Pancreas (tissue), 10 donors: ENCODE results near the gene LRMDA. TPM values are rescaled to one million over a fixed set of nuclear protein-coding genes. Genes with fewer than 3 reads are reported as not detected.

ENCODE experiments used
- ATAC-seq, 4 donors: fragments of 200-7000 bp; cut with Tn5 transposase; one replicate each; pipeline versions ENCODE4 v1.8.0 to v1.9.1; 2020; ENCODE audit warnings: mild to moderate bottlenecking in 4 of 4, moderate library complexity in 4 of 4
- DNase-seq, 6 donors: peaks; one replicate each; pipeline ENCODE4 v3.0.0-alpha.2; 2020
- FAIRE-seq: peaks from 2 replicates; lab custom pipeline; 2012; peaks lifted over from hg19 to GRCh38; lab: Jason Lieb, UNC
- H3K27ac ChIP-seq, 4 donors: fragments of 200-600 bp; sonication (generic); 1 replicate in 3 of 4; 2 replicates in 1 of 4; pipeline versions ENCODE4 v1.5.0 to v1.8.0; 2020
- H3K27me3 ChIP-seq, 4 donors: fragments of 200-600 bp; one replicate each; pipeline ENCODE4 v1.8.0; 2021
- H3K36me3 ChIP-seq, 3 donors: fragments of 200-600 bp; sonication (generic) in 1 of 3; one replicate each; pipeline versions ENCODE4 v1.5.0 to v1.8.0; 2020 to 2021
- H3K4me1 ChIP-seq, 3 donors: fragments of 200-600 bp; one replicate each; pipeline ENCODE4 v1.8.0; 2021
- H3K4me3 ChIP-seq, 4 donors: fragments of 200-600 bp; sonication (generic) in 2 of 4; one replicate each; pipeline versions ENCODE4 v1.5.0 to v1.8.0; 2020 to 2021
- H3K9me3 ChIP-seq, 4 donors: fragments of 200-600 bp; one replicate each; pipeline ENCODE4 v1.8.0; 2021
- CTCF ChIP-seq, 4 donors: fragments of 200-600 bp; sonication (generic) in 3 of 4; IDR thresholded peaks; one replicate each; pipeline versions ENCODE4 v1.5.0 to v1.8.0; 2021; ENCODE audit warnings: antibody characterized with exemption in 4 of 4
- WGBS, 2 donors: extraction: QIAGEN DNeasy Blood & Tissue Kit; methylation state at CpG; one replicate each; pipeline ENCODE4 v1.1.7; 2013; 5-methylcytosine and 5-hydroxymethylcytosine counted together
- intact Hi-C, 3 donors: fragments of 100-400 bp; cut with DNase I; formaldehyde crosslinking; loops; one replicate each; pipeline versions ENCODE4 v1.11.1 to v1.14.2; 2022
- polyA plus RNA-seq, 2 donors: library from polyadenylated mRNA; stranded (reverse); fragments of 200-250 nt; gene quantifications; one replicate each; pipeline ENCODE4 v1.2.3, GENCODE V29; 2013
- total RNA-seq, 6 donors: library from RNA; stranded (reverse); fragmentation: NEBNext Ultra II Directional in 4 of 6; extraction: Animal tissue kit (Norgen Biotek cat#: 25700) in 4 of 6; gene quantifications; one replicate each; pipeline versions ENCODE4 v1.2.1 to v1.2.4, GENCODE V29; 2021 to 2023
- donor health status: healthy with polysubstance abuse.
- donor health status: DM: no; HTN: no; CAD: no; lungs with moderate emphysema.
- donor health status: DM: no; HTN: no; CAD: no.
- donor health status: control.
- donor health status: control.
- donor health status: Bipolar disorder and iron deficiency.
- donor health status: DM: yes; HTN: yes; CAD: no.
- donor health status: DM: no; HTN: no; CAD: no.
- donor health status: DM: no; HTN: no; CAD: no.
- donor health status: DM: yes; HTN: yes; CAD: no.

LRMDA gene
- total and polyA plus RNA-seq, 8 donors = 4.6 to 21.2 (median 13.4) TPM

GRCh38 chr10:75857269-75857846, 425.9 kb downstream of the LRMDA start:
- Histone ChIP-seq H3K4me3 (no peak overlapping the region), H3K36me3 (no peaks in the 10 kb centered on the region), H3K9me3 (no peaks in the 10 kb centered on the region), H3K27me3 (no peaks in the 10 kb centered on the region), H3K27ac (no peak overlapping the region), H3K4me1 (no peaks in the 10 kb centered on the region)
- TF ChIP-seq CTCF (IDR thresholded peaks at IDR 0.05) = no peak
- FAIRE-seq (no peak), ATAC-seq (no peak), DNase-seq (no peak)
- intact Hi-C loops = no loop called here
- 70 to 82% methylated on average over 5 of the region's 5 CpGs for WGBS, 2 donors

DNA sequence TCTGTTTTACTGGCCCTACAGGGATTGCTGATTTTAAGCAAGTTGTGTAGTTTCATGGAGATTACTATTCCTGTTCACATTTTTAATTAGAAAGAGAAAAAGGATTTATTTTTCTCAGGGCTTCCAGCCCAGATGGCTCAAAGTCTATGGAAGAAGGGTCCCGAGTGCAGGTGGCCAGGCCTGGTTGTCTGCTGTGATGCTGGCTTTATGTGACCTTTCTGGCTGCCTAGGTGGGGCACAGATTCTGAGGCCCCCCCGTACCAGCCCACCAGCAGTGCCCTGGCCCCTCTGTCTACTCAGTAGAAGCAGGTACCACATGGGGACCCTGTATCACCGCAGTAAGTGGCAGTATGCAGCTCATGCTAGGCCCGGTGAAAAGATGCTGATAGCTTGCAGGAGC, 426.5 kb downstream of the LRMDA start:
- WGBS, 2 donors = 95 to 98% methylated on average over 4 of the region's 4 CpGs
- Histone ChIP-seq H3K27me3 (no peaks in the 10 kb centered on the region), H3K27ac (no peak overlapping the region), H3K4me1 (no peaks in the 10 kb centered on the region), H3K36me3 (no peaks in the 10 kb centered on the region), H3K9me3 (no peaks in the 10 kb centered on the region), H3K4me3 (no peak overlapping the region)
- intact Hi-C loops = no loop called here
- no peak for TF ChIP-seq CTCF (IDR thresholded peaks at IDR 0.05)
- ATAC-seq (no peak), DNase-seq (no peak), FAIRE-seq (no peak)

DNA sequence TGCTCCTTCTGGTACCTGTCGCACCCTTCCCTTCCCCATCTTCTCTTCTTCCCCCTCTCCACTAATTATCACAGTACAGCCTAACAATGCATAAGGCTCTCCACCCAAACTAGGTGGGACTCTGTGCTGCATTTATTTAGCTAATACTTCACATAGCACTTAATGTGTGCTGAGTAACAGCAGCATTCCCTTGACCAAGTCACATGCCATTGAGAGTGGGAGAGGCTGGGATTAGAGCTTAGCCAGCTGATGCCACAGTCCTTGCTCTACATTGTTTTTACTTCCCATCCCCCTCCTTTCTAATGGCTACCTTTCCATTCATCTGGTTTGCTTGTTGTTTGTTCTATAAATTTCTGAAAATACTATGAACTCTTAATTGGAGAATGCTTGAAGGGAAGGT, 426.9 kb downstream of the LRMDA start:
- no peak for FAIRE-seq

GRCh38 chr10:75859141-75859540, 427.7 kb downstream of the LRMDA start:
- 2 to 74% methylated on average over 1 of the region's 1 CpG for WGBS, 2 donors
- H3K27me3 ChIP-seq = no peaks in the 10 kb centered on the region

More for the DNA sequence above, 426.9 kb downstream of the LRMDA start:
- no peaks in the 10 kb centered on the region for H3K9me3 ChIP-seq
- no peaks in the 10 kb centered on the region for H3K27me3 ChIP-seq
- no peaks in the 10 kb centered on the region for H3K4me1 ChIP-seq
- intact Hi-C loops = no loop called here
- no peak overlapping the region for H3K4me3 ChIP-seq
- H3K27ac ChIP-seq = no peak overlapping the region
- DNase-seq = no peak
- no peak for ATAC-seq
- no peaks in the 10 kb centered on the region for H3K36me3 ChIP-seq
- WGBS, 2 donors = 87% methylated on average over 1 of the region's 1 CpG
- no peak for TF ChIP-seq CTCF (IDR thresholded peaks at IDR 0.05)

More at GRCh38 chr10:75859141-75859540, 427.7 kb downstream of the LRMDA start:
- ATAC-seq (no peak), DNase-seq (no peak), FAIRE-seq (no peak)
- Histone ChIP-seq H3K4me3 (no peak overlapping the region), H3K4me1 (no peaks in the 10 kb centered on the region), H3K9me3 (no peaks in the 10 kb centered on the region), H3K36me3 (no peaks in the 10 kb centered on the region), H3K27ac (no peak overlapping the region)
- intact Hi-C loops = no loop called here
- no peak for TF ChIP-seq CTCF (IDR thresholded peaks at IDR 0.05)
